ENCODE results near the gene GPR132.

GPR132 gene

GRCh38 chr14:105015905-105016304 is 49.3 kb downstream of the GPR132 start:
- DNase-seq, result no peak

- DNase-seq, result no peak
These were observed 50.0 kb downstream of the GPR132 start for GRCh38 chr14:105015242-105015641.

GRCh38 chr14:105014631-105015030 is 50.6 kb downstream of the GPR132 start:
- no peak for DNase-seq

GRCh38 chr14:105014032-105014431 is 51.2 kb downstream of the GPR132 start:
- no peak for DNase-seq

GRCh38 chr14:105013150-105013785 is 52.0 kb downstream of the GPR132 start:
- peak; percentile 86 for DNase-seq

- DNase-seq, result peak; percentile 24
These were observed 52.9 kb downstream of the GPR132 start for GRCh38 chr14:105012171-105012985.

GRCh38 chr14:105011312-105011990 is 53.8 kb downstream of the GPR132 start:
- no peak for DNase-seq

- no peak for DNase-seq
These were observed 54.3 kb downstream of the GPR132 start for GRCh38 chr14:105010891-105011291.

- no peak for DNase-seq
These were observed 55.1 kb downstream of the GPR132 start for GRCh38 chr14:105010106-105010505.

- DNase-seq, result no peak
These were observed 57.5 kb downstream of the GPR132 start for GRCh38 chr14:105007593-105008264.

GRCh38 chr14:105006831-105007592 is 58.2 kb downstream of the GPR132 start:
- no peak for DNase-seq

- DNase-seq, result no peak
These were observed 59.0 kb downstream of the GPR132 start for GRCh38 chr14:105005929-105006830.

- no peak for DNase-seq
These were observed 59.8 kb downstream of the GPR132 start for GRCh38 chr14:105005329-105005928.

Data from NCI-H1694 (cell line).